EH (cell line): ENCODE results near the gene ATP1A2.
A peak's percentile ranks its signal among the peaks of the same experiment; 100 is the strongest.

Experiments used
- DNase-seq: peaks from one replicate; pipeline ENCODE4 v3.0.0-alpha.2; 2015; ENCODE audit warnings: low read depth

The ATP1A2 gene

GRCh38 chr1:160146107-160146506 is 30.5 kb downstream of the ATP1A2 start:
- DNase-seq: no peak

GRCh38 chr1:160148121-160148520 is 32.6 kb downstream of the ATP1A2 start:
- no peak for DNase-seq

GRCh38 chr1:160149233-160149632 is 33.7 kb downstream of the ATP1A2 start:
- peak; percentile 52 for DNase-seq

GRCh38 chr1:160149716-160150115 is 34.2 kb downstream of the ATP1A2 start:
- DNase-seq: peak; percentile 82

- DNase-seq: no peak
These were observed 35.7 kb downstream of the ATP1A2 start, which contains the start of gene ATP1A4 for GRCh38 chr1:160151303-160151702. TSS of gene ATP1A4 (plus strand) at chr1:160151603. CDS start at chr1:160152041, 438 bp downstream.

GRCh38 chr1:160154790-160155189 is 39.2 kb downstream of the ATP1A2 start:
- no peak for DNase-seq

GRCh38 chr1:160156361-160156760 is 40.8 kb downstream of the ATP1A2 start:
- DNase-seq: no peak

- DNase-seq: no peak
These were observed 41.6 kb downstream of the ATP1A2 start for GRCh38 chr1:160157174-160157573.

- no peak for DNase-seq
These were observed 42.5 kb downstream of the ATP1A2 start for GRCh38 chr1:160158031-160158430.

GRCh38 chr1:160158534-160158933 is 43.0 kb downstream of the ATP1A2 start:
- DNase-seq: no peak

- DNase-seq: peak; percentile 62
These were observed 44.3 kb downstream of the ATP1A2 start for GRCh38 chr1:160159846-160160245.

GRCh38 chr1:160161965-160162705 is 46.6 kb downstream of the ATP1A2 start:
- DNase-seq: peak; percentile 43

GRCh38 chr1:160162931-160163330 is 47.4 kb downstream of the ATP1A2 start:
- DNase-seq: no peak

GRCh38 chr1:160163615-160164014 is 48.1 kb downstream of the ATP1A2 start:
- peak; percentile 44 for DNase-seq

GRCh38 chr1:160164121-160164520 is 48.6 kb downstream of the ATP1A2 start:
- DNase-seq: no peak

GRCh38 chr1:160166166-160166868 is 50.8 kb downstream of the ATP1A2 start:
- DNase-seq: no peak

- no peak for DNase-seq
These were observed 51.5 kb downstream of the ATP1A2 start for GRCh38 chr1:160167056-160167455.

- DNase-seq: no peak
These were observed 52.0 kb downstream of the ATP1A2 start for GRCh38 chr1:160167580-160167979.

- DNase-seq: no peak
These were observed 52.5 kb downstream of the ATP1A2 start for GRCh38 chr1:160168016-160168415.

- DNase-seq: no peak
These were observed 53.2 kb downstream of the ATP1A2 start for GRCh38 chr1:160168609-160169369.

- peak; percentile 15 for DNase-seq
These were observed 54.2 kb downstream of the ATP1A2 start for GRCh38 chr1:160169553-160170399.

- peak; percentile 66 for DNase-seq
These were observed 55.8 kb downstream of the ATP1A2 start for GRCh38 chr1:160171354-160171753.
